ENCODE measurements around the gene TOR2A.

Gene TOR2A

DNA sequence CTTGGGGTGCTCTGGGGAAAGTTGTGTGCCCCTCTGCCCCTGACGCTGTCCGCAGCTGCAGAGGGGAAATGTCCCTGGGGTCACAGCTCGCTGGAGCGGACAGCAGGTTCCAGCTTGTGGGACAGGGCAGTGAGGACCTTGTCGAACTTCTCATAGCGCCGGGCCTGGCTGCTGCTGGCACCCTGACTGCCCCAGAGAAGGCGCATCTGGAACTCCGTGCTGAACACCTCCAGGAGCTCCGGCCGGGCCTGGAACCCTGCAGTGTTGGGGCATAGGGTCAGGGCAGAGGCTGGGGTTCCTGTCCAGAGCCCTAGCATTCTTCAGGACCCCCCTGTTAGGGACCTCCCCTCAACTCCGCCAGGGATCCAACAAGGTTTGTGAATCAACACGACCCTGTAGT lies 3.6 kb upstream of the TOR2A start:
- no peak overlapping the region for H3K4me2 ChIP-seq (ENCODE audit: low read length)
- no peaks in the 10 kb centered on the region for H3K4me1 ChIP-seq
- no peaks in the 10 kb centered on the region for H3K36me3 ChIP-seq (ENCODE audit: control insufficient read depth, insufficient read depth, low read length)
- H3K79me2 ChIP-seq: no peaks in the 10 kb centered on the region
- no peak overlapping the region for H3K4me3 ChIP-seq (ENCODE audit: low read depth, low read length)
- TF ChIP-seq, protein P1, sequence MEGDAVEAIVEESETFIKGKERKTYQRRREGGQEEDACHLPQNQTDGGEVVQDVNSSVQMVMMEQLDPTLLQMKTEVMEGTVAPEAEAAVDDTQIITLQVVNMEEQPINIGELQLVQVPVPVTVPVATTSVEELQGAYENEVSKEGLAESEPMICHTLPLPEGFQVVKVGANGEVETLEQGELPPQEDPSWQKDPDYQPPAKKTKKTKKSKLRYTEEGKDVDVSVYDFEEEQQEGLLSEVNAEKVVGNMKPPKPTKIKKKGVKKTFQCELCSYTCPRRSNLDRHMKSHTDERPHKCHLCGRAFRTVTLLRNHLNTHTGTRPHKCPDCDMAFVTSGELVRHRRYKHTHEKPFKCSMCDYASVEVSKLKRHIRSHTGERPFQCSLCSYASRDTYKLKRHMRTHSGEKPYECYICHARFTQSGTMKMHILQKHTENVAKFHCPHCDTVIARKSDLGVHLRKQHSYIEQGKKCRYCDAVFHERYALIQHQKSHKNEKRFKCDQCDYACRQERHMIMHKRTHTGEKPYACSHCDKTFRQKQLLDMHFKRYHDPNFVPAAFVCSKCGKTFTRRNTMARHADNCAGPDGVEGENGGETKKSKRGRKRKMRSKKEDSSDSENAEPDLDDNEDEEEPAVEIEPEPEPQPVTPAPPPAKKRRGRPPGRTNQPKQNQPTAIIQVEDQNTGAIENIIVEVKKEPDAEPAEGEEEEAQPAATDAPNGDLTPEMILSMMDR (IDR thresholded peaks at IDR 0.05): no peak
- H3K9me3 ChIP-seq (ENCODE audit: control insufficient read depth, low read length): no peaks in the 10 kb centered on the region
- H3K27me3 ChIP-seq (ENCODE audit: control insufficient read depth, insufficient read depth, low read length): no peaks in the 10 kb centered on the region
- no peak overlapping the region for H2AFZ ChIP-seq
- H3K9ac ChIP-seq: no peak overlapping the region
- H3K27ac ChIP-seq: no peak overlapping the region

DNA sequence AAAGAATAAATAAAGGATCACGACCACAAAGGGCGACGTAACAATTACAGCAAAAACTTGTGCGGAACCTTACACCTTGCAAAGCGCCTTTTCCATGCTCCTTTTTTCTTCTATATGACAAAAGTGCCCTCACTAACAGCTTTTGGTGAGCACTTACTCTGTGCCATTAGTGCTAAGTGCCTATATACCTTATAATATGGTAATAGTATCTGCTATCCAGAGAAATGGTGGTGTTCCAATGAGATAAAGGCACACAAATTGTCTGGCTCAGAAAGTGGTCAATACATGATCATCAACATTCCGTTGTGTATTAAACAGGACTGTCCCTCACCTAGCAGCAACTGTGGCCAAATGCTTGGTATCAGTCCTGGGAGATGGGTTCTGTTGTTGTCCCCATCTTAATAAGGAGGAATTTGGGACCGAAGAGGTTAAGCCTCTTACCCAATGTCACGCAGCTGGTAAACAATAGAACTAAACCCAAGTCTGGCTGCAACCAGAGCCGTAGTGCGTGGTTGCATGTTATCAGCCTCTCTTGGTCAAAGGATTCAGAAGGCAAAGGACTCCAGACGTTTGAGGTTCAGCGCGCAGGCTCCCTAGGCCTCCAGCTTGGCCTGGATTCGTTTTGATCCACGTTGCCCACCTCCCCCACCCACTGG lies 564 bp upstream of the TOR2A start:
- H3K9me3 ChIP-seq (ENCODE audit: control insufficient read depth, low read length): no peaks in the 10 kb centered on the region

DNA sequence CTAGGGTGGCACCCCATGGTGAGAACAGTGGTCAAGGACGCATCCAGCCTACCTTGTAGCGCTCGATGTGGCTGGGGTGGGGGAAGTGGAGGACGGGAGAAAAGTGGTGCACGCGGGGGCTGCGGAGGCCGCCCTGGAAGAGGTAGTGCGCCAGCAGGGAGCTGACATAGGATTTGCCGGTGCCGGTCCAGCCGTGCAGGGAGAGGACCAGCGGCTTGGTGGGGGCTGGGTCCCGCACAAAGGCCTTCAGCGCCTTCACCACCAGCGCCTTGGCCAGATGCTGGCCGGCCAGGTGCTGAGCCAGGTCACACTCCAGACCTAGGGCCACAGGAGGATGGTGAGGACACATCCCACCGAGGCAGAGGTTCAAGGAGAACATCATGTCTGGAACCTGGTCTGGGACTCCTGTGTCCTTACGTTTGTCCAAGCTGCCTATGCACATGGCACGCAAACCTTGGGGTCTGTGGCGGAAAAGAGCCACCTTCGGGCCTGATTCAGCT lies 797 bp downstream of the TOR2A start:
- H3K9me3 ChIP-seq (ENCODE audit: control insufficient read depth, low read length): no peaks in the 10 kb centered on the region
- H3K4me1 ChIP-seq: no peaks in the 10 kb centered on the region
- peak overlapping the region; percentile 95 for H2AFZ ChIP-seq
- no peaks in the 10 kb centered on the region for H3K36me3 ChIP-seq (ENCODE audit: control insufficient read depth, insufficient read depth, low read length)
- H3K4me2 ChIP-seq (ENCODE audit: low read length): peak overlapping the region; percentile 92
- H3K27me3 ChIP-seq (ENCODE audit: control insufficient read depth, insufficient read depth, low read length): no peaks in the 10 kb centered on the region
- peak overlapping the region; percentile 85 for H3K27ac ChIP-seq
- H3K4me3 ChIP-seq (ENCODE audit: low read depth, low read length): peak overlapping the region; percentile 74
- TF ChIP-seq, protein P1 (IDR thresholded peaks at IDR 0.05): no peak
- H3K79me2 ChIP-seq: no peaks in the 10 kb centered on the region
- H3K9ac ChIP-seq: peak overlapping the region; percentile 46

More for the DNA sequence above, 564 bp upstream of the TOR2A start:
- Histone ChIP-seq H3K27me3 (ENCODE audit: control insufficient read depth, insufficient read depth, low read length) (no peaks in the 10 kb centered on the region), H3K27ac (peak overlapping the region; percentile 56), H3K4me3 (ENCODE audit: low read depth, low read length) (no peak overlapping the region), H3K36me3 (ENCODE audit: control insufficient read depth, insufficient read depth, low read length) (no peaks in the 10 kb centered on the region), H2AFZ (no peak overlapping the region), H3K4me1 (no peaks in the 10 kb centered on the region), H3K9ac (no peak overlapping the region), H3K4me2 (ENCODE audit: low read length) (peak overlapping the region; percentile 32), H3K79me2 (no peaks in the 10 kb centered on the region)
- TF ChIP-seq, protein P1 (IDR thresholded peaks at IDR 0.05): no peak

DNA sequence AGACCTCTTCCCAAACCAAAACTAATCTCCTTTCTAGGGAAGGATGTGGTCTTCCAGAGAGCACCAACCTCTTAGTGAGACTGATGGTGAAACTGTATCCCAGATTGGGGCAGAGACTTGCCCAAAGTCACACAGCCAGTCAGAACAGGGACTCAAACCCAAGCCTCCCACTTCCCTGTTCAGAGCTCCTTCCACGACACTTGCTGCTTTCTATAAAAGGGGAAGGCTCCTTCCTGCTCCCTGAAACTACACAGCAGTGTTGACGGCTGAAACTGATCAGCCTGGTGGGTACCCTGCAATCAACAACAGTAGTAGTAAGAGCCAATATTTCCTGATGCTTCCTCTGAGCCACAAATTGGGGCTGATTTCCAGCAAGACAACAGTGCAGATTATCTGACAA lies 1.5 kb downstream of the TOR2A start:
- Histone ChIP-seq H3K27ac (no peak overlapping the region), H3K4me1 (no peaks in the 10 kb centered on the region), H3K27me3 (ENCODE audit: control insufficient read depth, insufficient read depth, low read length) (no peaks in the 10 kb centered on the region), H3K9me3 (ENCODE audit: control insufficient read depth, low read length) (no peaks in the 10 kb centered on the region), H3K4me2 (ENCODE audit: low read length) (no peak overlapping the region), H3K4me3 (ENCODE audit: low read depth, low read length) (no peak overlapping the region), H3K36me3 (ENCODE audit: control insufficient read depth, insufficient read depth, low read length) (no peaks in the 10 kb centered on the region), H3K9ac (no peak overlapping the region), H3K79me2 (no peaks in the 10 kb centered on the region), H2AFZ (no peak overlapping the region)
- TF ChIP-seq, protein P1 (IDR thresholded peaks at IDR 0.05): no peak

DNA sequence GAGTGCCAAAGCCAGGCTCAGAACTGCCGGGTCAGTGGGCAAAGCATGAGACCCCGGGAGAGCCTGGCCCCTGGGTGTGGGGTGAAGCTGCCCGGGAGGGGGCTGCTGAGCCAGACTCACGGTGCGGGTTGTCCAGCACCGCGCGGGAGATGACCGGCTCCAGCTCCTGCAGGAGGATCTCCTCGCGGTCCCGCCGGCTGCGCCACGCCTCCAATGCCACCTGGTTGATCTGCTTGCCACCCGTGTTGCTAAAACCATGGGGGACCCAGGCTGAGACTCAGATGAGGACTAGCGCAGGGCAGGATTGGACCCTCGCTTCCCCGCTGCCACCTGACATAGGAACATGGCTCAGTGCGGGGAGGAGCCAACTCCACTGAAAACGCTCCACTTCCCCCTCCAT lies 2.6 kb downstream of the TOR2A start:
- Histone ChIP-seq H3K4me1 (no peaks in the 10 kb centered on the region), H3K9ac (no peak overlapping the region), H3K9me3 (ENCODE audit: control insufficient read depth, low read length) (no peaks in the 10 kb centered on the region), H3K4me3 (ENCODE audit: low read depth, low read length) (no peak overlapping the region), H3K36me3 (ENCODE audit: control insufficient read depth, insufficient read depth, low read length) (no peaks in the 10 kb centered on the region), H3K27me3 (ENCODE audit: control insufficient read depth, insufficient read depth, low read length) (no peaks in the 10 kb centered on the region), H2AFZ (no peak overlapping the region), H3K4me2 (ENCODE audit: low read length) (no peak overlapping the region), H3K27ac (no peak overlapping the region), H3K79me2 (no peaks in the 10 kb centered on the region)
- TF ChIP-seq, protein P1 (IDR thresholded peaks at IDR 0.05): no peak

Data from parathyroid adenoma (tissue), 2 donors.